Heart left ventricle (tissue), 16 donors: ENCODE measurements around the gene ODC1. TPM values are rescaled to one million over a fixed set of nuclear protein-coding genes. Genes with fewer than 3 reads are reported as not detected.

Experiments used
- ATAC-seq, 4 donors: fragments of 200-7000 bp; cut with Tn5 transposase; one replicate each; pipeline ENCODE4 v1.9.1; 2020 to 2022; ENCODE audit warnings: moderate library complexity in 4 of 4, mild to moderate bottlenecking in 3 of 4, moderate number of reproducible peaks in 1 of 4
- DNase-seq, 5 donors: peaks; one replicate each; pipeline ENCODE4 v3.0.0-alpha.2; 2020
- H3K27ac ChIP-seq, 12 donors: fragments of 200-600 bp; sonication (generic) in 4 of 12; one replicate each; pipeline versions ENCODE4 v1.5.0 to v1.8.0; 2016 to 2022; ENCODE audit warnings: mild to moderate bottlenecking in 2 of 12
- H3K27me3 ChIP-seq, 9 donors: fragments of 200-600 bp; sonication (generic) in 2 of 9; one replicate each; pipeline versions ENCODE4 v1.5.1 to v1.8.0; 2016 to 2022; ENCODE audit warnings: mild to moderate bottlenecking in 3 of 9
- H3K36me3 ChIP-seq, 9 donors: fragments of 200-600 bp; sonication (generic) in 2 of 9; one replicate each; pipeline versions ENCODE4 v1.5.0 to v1.8.0; 2018 to 2022; ENCODE audit warnings: mild to moderate bottlenecking in 2 of 9
- H3K4me1 ChIP-seq, 12 donors: fragments of 200-600 bp; sonication (generic) in 4 of 12; one replicate each; pipeline versions ENCODE4 v1.5.0 to v1.8.0; 2016 to 2022; ENCODE audit warnings: mild to moderate bottlenecking in 3 of 12
- H3K4me3 ChIP-seq, 12 donors: fragments of 200-600 bp; sonication (generic) in 4 of 12; one replicate each; pipeline versions ENCODE4 v1.5.0 to v1.8.0; 2017 to 2022; ENCODE audit warnings: mild to moderate bottlenecking in 9 of 12, moderate library complexity in 4 of 12
- H3K9me3 ChIP-seq, 12 donors: fragments of 200-600 bp; sonication (generic) in 4 of 12; one replicate each; pipeline versions ENCODE4 v1.5.0 to v1.8.0; 2016 to 2022; ENCODE audit warnings: mild to moderate bottlenecking in 1 of 12
- POLR2A ChIP-seq, 2 donors: fragments of 450-650 bp; IDR thresholded peaks; one replicate each; pipeline ENCODE4 v1.6.1; 2017; ENCODE audit warnings: antibody characterized with exemption in 2 of 2, mild to moderate bottlenecking in 2 of 2, moderate library complexity in 2 of 2
- WGBS, 4 donors: extraction: QIAGEN DNeasy Blood & Tissue Kit in 2 of 4; methylation state at CpG; one replicate each; pipeline versions ENCODE4 v1.1.5 to v1.1.7; 2013 to 2018; 5-methylcytosine and 5-hydroxymethylcytosine counted together
- intact Hi-C, 10 donors: fragments of 100-400 bp; cut with DNase I; formaldehyde crosslinking; loops; one replicate each; pipeline versions ENCODE4 v1.11.1 to v1.14.2; 2022
- polyA plus RNA-seq, 2 donors: library from polyadenylated mRNA; stranded (reverse); fragments of 200-250 nt; gene quantifications; one replicate each; pipeline ENCODE4 v1.2.3, GENCODE V29; 2013
- total RNA-seq, 9 donors: library from RNA; depleted of rRNA in 2 of 9; stranded (reverse); fragments of >200 nt in 2 of 9; fragmentation: NEBNext Ultra II Directional in 3 of 9; extraction: Animal tissue kit (Norgen Biotek cat#: 25700) in 3 of 9; gene quantifications; one replicate each; pipeline versions ENCODE4 v1.1.0 to v1.2.4, GENCODE V29; 2016 to 2023
- TF ChIP-seq, protein P1 (sequence below), 12 donors: fragments of 200-600 bp; sonication (generic) in 4 of 12; IDR thresholded peaks; one replicate each; pipeline versions ENCODE4 v1.5.0 to v1.8.0; 2018 to 2022; ENCODE audit warnings: antibody characterized with exemption in 12 of 12, mild to moderate bottlenecking in 5 of 12
- donor health status: ischemic (EF 13 %, LVEDD 7.1; RV severe dilation, severe dysfunction).
- donor health status: healthy with polysubstance abuse.
- donor health status: DM: no; HTN: yes; CAD: no.
- donor health status: DM: no; HTN: no; CAD: no.
- donor health status: ischemic (EF 25% LVEDD 6.9; RV normal size, moderate dysfunction).
- donor health status: ischemic (EF 25% LVEDD 5.7; RV mildly dilated, moderate dysfunction).
- donor health status: healthy.
- donor health status: DM: yes; HTN: yes; CAD: no.
- donor health status: ischemic (EF 35%, LVEDD 5.7; RV mildly dilated, moderate dysfunction).
- donor health status: nonischemic (EF 11% LVEDD 7.7; RV severe dilation, severe dysfunction).
- donor health status: DM: yes; HTN: yes; CAD: no.
- donor health status: PGD.
- donor health status: ischemic (EF 29% LVEDD 5.4; RV normal size, mild dysfunction).
- donor health status: nonischemic (EF 23%, LVEDD 6.1; RV moderate dilation, normal function).

The ODC1 gene
- total and polyA plus RNA-seq, 11 donors = 6.1 to 103 (median 48.2) TPM

DNA sequence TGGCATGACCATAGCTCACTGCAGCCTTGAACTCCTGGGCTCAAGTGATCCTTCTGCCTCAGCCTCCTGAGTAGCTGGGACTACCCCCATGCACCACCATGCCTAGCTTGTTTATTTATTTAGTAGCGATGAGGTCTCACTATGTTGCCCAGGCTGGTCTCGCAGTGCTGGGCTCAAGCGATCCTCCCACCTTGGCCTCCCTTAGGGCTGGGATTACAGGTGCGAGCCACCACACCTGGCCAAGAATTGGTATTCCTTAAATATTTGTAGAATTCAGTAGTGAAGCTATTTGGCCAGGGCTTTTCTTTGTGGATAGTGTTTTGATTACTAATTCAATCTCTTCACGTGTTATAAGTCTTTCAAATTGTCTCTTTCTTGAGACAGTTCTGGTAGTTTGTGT, 56.0 kb downstream of the ODC1 start:
- TF ChIP-seq, protein P1, sequence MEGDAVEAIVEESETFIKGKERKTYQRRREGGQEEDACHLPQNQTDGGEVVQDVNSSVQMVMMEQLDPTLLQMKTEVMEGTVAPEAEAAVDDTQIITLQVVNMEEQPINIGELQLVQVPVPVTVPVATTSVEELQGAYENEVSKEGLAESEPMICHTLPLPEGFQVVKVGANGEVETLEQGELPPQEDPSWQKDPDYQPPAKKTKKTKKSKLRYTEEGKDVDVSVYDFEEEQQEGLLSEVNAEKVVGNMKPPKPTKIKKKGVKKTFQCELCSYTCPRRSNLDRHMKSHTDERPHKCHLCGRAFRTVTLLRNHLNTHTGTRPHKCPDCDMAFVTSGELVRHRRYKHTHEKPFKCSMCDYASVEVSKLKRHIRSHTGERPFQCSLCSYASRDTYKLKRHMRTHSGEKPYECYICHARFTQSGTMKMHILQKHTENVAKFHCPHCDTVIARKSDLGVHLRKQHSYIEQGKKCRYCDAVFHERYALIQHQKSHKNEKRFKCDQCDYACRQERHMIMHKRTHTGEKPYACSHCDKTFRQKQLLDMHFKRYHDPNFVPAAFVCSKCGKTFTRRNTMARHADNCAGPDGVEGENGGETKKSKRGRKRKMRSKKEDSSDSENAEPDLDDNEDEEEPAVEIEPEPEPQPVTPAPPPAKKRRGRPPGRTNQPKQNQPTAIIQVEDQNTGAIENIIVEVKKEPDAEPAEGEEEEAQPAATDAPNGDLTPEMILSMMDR (IDR thresholded peaks at IDR 0.05) = no peak
- no peak for TF ChIP-seq POLR2A (IDR thresholded peaks at IDR 0.05)
- DNase-seq (no peak), ATAC-seq (no peak)
- no peaks in the 10 kb centered on the region for H3K9me3 ChIP-seq
- H3K4me1 ChIP-seq = peaks cover 4 to 50% (median 30%) of the 10 kb centered on the region in 12 donors
- H3K36me3 ChIP-seq = no peaks in the 10 kb centered on the region
- no peaks in the 10 kb centered on the region for H3K27me3 ChIP-seq
- H3K4me3 ChIP-seq = no peak overlapping the region
- H3K27ac ChIP-seq = peak overlapping the region in 1 of 12 donors; percentile 14
- intact Hi-C loops = no loop called here
- 93 to 97% (median 95%) methylated on average over 5 of the region's 5 CpGs for WGBS, 4 donors

DNA sequence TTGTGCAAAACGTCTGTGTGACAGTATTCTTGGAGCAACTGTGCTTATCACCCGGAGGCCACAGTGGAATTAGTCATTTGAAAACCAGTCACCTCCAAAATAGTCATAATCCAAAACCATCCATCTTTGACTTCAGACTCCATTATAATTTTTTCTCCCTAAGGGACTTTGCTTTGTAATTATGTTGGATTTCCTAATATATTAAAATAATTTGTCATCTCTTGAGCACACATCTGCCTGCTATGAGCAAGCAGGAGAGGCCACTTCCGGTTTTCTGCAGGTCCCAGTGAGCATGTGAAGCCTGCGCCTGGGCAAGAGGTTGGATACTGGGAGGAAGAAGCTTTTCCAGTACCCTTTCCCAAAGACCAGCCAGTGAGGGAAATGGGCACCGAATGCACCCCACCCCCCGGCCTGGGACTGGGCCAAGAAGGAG, 57.7 kb downstream of the ODC1 start:
- intact Hi-C loops = no loop called here
- no peaks in the 10 kb centered on the region for H3K9me3 ChIP-seq
- H3K27me3 ChIP-seq = no peaks in the 10 kb centered on the region
- 76 to 82% (median 79%) methylated on average over 6 of the region's 6 CpGs for WGBS, 4 donors
- peaks cover 4 to 53% (median 32%) of the 10 kb centered on the region in 12 donors for H3K4me1 ChIP-seq
- ATAC-seq (no peak), DNase-seq (no peak)
- TF ChIP-seq, protein P1 (IDR thresholded peaks at IDR 0.05) = no peak
- no peak for TF ChIP-seq POLR2A (IDR thresholded peaks at IDR 0.05)
- no peaks in the 10 kb centered on the region for H3K36me3 ChIP-seq
- H3K4me3 ChIP-seq = no peak overlapping the region
- no peak overlapping the region for H3K27ac ChIP-seq

Other genes with a start within 250 kb of the ODC1 start
- 10 to 100 TPM; 18.9 to 63.2 (median 40.5) TPM for gene HPCAL1, start 145.4 kb downstream of the ODC1 start, total RNA-seq
- gene HPCAL1, start 145.4 kb downstream of the ODC1 start, polyA plus RNA-seq = 10 to 100 TPM; 30.8 to 42.6 TPM
- 10 to 100 TPM; 15.3 to 21.3 (median 18.3) TPM for gene NOL10, start 241.6 kb upstream of the ODC1 start, total RNA-seq
- gene NOL10, start 241.6 kb upstream of the ODC1 start, polyA plus RNA-seq = 10 to 100 TPM in 1 of 2 donors, 1 to 10 TPM in 1; 8.2 to 17.5 TPM